GM19463 (cell line): ENCODE data around the gene MED1.
"Not testable (repeated sequence)": the region's sequence is repeated elsewhere in the genome, so short reads cannot be mapped to it uniquely, and the experiment has no call there.

ENCODE experiments used
- ATAC-seq: cut with Tn5 transposase; IDR thresholded peaks from one replicate; pipeline ENCODE4 v1.9.1; 2021; ENCODE audit warnings: mild to moderate bottlenecking, moderate library complexity; ENCODE audit not compliant: unreplicated experiment

The MED1 gene

DNA sequence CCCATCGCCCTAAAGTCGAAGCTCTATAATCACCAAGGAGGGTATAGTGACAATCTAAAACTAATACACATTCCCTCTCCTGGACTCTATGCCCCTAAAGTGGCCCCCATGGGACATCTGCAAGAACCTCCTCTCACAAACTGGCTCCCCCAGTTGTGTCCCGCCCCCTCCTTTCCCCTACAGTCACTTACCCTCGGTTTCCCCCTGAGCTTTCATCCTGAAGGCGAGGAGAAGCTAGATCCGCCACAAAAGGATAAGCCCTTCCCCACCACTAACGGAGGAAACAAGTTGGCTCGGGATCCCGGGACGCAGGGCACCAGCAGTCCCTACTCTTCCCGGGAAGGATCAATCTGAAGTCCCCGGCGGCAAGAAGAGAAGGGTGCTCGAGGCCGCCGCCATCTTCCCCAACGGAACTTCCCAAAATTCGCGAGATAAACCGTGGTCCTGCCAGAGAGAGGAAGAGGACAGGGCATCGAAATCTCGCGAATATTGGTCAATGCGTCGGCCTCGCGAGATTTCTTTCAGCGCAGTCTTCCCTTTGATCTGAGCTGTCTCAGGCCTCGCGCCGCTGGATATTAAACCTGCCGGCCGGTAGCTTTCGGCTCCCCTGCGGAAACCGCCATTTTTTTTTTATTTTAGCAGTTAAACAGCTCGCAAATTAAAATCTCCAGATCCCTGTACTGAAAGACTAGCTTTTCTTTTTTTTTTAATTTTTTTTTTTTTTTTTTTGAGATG is at the start of gene MED1:
MED1 (minus strand) TSS at position 417 of the 735 bp plus-strand sequence; CDS start at position 216, 201 bp downstream.
- ATAC-seq = peak; percentile 94

- ATAC-seq = not testable (repeated sequence)
These were observed 45.9 kb upstream of the MED1 start for GRCh38 chr17:39496921-39497320.

GRCh38 chr17:39487946-39488345 is 36.9 kb upstream of the MED1 start:
- no peak for ATAC-seq

DNA sequence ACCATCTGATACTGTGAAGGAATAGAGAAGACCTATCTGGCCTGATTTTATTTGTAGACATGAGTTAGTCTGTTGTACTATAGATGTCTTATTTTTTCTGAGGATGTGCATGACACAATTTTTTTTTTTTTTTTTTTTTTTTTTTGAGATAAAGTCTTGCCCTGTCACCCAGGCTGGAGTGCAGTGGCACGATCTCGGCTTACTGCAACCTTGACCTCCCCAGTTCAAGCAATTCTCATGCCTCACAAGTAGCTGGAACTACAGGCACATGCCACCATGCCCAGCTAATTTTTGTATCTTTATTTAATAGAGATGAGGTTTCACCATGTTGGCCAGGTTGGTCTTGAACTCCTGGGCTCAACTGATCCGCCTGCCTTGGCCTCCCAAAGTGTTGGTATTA is 36.4 kb upstream of the MED1 start:
- ATAC-seq = not testable (repeated sequence)

DNA sequence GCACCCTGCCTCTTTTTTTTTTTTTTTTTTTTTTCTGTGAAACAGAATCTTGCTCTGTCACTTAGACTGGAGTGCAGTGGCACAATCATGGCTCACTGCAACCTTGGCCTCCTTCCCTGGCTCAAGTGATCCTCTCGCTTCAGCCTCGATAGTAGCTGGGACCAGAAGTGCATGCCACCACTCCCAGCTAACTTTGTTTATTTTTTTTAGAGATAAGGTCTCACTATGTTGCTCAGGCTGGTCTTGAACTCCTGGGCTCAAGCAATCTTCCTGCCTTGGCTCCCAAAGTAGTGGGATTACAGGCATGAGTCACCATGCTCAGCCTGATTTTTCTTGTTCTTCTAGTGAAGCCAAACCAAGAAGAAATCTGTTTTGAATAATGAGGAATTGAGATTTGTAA is 35.2 kb upstream of the MED1 start:
- ATAC-seq = no peak

GRCh38 chr17:39485555-39485954 is 34.5 kb upstream of the MED1 start:
- ATAC-seq = no peak

- ATAC-seq = no peak
These were observed 33.1 kb upstream of the MED1 start for GRCh38 chr17:39484178-39484577.

DNA sequence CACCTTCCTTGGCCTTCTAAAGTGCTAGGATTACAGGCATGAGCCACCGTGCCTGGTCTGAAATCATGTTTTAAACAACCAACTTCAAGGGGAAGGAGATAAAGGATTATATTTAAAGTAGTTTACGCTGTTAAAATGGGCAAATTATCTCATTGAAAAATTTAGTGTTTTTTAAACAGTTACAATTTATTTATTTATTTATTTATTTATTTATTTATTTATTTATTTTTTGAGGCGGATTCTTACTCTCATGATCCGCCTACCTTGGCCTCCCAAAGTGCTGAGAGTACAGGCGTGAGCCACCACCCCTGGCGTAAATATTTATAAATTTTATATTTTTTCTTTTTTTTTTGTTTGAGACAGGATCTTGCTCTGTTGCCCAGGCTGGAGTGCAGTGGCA is 32.4 kb upstream of the MED1 start:
- no peak for ATAC-seq

DNA sequence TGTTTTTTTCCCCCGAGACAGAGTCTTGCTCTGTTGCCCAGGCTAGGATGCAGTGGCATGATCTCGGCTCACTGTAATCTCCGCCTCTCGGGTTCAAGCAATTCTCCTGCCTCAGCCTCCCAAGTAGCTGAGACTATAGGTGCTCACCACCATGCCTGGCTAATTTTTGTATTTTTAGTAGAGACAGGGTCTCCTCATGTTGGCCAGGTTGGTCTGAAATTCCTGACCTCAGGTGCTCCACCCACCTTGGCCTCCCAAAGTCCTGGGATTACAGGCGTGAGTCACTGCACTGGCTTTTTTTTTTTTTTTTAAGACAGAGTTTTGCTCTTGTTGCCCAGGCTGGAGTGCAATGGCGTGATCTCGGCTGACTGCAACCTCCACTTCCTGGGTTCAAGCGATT is 28.6 kb upstream of the MED1 start:
- ATAC-seq = not testable (repeated sequence)

GRCh38 chr17:39473310-39473709 is 22.2 kb upstream of the MED1 start:
- no peak for ATAC-seq

DNA sequence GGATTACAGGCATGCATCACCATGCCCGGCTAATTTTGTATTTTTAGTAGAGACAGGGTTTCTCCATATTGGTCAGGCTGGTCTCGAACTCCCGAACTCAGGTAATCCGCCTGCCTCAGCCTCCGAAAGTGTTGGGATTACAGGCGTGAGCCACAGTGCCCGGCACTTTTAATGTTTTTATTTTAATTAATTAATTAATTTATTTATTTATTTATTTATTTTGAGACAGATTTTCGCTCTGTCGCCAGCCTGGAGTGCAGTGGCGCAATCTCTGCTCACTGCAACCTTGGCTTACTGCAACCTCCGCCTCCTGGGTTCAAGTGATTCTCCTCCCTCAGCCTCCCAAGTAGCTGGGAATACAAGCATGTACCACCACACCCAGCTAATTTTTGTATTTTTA is 17.5 kb upstream of the MED1 start:
- ATAC-seq = not testable (repeated sequence)

DNA sequence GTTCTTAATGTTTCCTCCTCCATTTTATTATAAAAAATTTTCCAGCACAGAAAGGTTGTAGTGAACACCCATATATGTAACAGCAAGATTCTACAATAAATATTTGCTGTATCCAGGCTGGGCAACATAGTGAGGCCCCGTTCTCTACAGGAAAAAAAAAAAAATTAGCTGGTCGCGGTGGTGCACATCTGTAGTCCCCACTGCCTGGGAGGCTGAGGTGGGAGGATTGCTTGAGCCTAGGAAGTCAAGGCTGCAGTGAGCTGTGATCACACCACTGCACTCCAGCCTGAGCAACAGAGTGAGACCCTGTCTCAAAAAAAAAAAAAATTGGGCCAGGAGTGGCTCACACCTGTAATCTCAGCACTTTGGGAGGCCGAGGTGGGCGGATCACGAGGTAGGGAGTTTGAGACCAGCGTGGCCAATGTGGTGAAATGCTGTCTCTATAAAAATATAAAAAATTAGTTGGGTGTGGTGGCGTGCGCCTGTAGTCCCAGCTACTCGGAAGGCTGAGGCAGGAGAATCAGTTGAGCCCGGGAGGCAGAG is 13.6 kb upstream of the MED1 start:
- not testable (repeated sequence) for ATAC-seq

DNA sequence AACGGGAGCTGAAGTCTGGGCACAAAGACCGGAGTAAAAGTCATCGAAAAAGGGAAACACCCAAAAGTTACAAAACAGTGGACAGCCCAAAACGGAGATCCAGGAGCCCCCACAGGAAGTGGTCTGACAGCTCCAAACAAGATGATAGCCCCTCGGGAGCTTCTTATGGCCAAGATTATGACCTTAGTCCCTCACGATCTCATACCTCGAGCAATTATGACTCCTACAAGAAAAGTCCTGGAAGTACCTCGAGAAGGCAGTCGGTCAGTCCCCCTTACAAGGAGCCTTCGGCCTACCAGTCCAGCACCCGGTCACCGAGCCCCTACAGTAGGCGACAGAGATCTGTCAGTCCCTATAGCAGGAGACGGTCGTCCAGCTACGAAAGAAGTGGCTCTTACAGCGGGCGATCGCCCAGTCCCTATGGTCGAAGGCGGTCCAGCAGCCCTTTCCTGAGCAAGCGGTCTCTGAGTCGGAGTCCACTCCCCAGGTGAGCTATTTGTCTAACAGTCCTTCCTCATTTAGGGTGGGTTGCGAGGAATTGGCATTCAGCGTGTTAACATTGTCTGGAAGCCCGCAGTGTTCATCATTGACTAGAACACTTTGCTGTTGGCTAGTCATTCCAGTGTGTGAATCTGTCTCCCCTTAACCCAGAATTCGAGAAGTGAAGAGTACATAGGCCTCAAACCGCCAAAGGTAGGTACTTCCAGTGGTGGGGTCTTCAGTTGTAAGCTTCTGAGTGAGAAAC is 11.7 kb upstream of the MED1 start:
- no peak for ATAC-seq

DNA sequence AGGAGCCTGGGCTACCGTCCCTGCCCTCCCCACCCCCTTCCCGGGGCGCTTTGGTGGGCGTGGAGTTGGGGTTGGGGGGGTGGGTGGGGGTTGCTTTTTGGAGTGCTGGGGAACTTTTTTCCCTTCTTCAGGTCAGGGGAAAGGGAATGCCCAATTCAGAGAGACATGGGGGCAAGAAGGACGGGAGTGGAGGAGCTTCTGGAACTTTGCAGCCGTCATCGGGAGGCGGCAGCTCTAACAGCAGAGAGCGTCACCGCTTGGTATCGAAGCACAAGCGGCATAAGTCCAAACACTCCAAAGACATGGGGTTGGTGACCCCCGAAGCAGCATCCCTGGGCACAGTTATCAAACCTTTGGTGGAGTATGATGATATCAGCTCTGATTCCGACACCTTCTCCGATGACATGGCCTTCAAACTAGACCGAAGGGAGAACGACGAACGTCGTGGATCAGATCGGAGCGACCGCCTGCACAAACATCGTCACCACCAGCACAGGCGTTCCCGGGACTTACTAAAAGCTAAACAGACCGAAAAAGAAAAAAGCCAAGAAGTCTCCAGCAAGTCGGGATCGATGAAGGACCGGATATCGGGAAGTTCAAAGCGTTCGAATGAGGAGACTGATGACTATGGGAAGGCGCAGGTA is 11.0 kb upstream of the MED1 start:
- no peak for ATAC-seq

DNA sequence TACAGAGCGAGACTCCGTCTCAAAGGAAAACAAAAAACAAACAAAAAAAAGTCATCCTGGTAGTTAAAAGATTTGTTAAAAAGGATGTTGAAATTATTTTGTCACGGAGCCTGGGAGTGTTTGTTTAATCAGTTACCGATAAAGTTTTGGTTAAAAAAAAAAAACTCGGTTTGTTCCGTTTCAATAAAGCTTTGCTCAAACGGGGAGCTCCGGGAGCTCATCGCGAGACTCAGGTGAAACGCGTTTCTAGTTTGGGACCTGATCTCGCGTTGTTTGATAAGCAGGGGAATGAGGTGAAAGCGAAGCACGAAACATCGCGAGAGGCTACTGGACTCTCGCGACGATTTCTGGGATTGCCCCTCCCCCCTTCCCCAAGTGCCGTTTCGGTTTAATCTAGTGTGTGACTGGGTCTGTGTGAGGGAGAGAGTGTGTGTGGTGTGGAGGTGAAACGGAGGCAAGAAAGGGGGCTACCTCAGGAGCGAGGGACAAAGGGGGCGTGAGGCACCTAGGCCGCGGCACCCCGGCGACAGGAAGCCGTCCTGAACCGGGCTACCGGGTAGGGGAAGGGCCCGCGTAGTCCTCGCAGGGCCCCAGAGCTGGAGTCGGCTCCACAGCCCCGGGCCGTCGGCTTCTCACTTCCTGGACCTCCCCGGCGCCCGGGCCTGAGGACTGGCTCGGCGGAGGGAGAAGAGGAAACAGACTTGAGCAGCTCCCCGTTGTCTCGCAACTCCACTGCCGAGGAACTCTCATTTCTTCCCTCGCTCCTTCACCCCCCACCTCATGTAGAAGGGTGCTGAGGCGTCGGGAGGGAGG is 10.3 kb upstream of the MED1 start, which contains the start of gene CDK12:
CDK12 (plus strand) TSS at position 374 of the 813 bp plus-strand sequence. CDS start 586 bp downstream, outside the sequence.
- peak; percentile 77 for ATAC-seq

DNA sequence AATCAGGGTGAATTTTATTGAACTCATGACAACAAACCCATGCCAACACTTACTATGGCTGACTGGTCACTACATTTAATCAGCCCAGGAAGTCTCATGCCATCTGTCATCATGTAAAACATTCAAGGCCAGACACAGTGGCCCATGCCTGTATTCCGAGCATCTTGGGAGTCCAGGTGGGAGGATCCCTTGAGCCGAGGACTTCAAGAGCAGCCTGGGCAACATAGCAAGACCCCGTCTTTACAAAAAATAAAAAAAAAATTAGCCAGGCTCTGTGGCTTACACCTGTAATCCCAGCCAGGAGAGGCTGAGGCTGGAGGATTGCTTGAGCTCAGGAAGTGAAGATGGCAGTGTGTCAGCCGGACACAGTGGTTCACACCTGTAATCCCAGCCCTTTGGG is 4.9 kb upstream of the MED1 start:
- no peak for ATAC-seq

DNA sequence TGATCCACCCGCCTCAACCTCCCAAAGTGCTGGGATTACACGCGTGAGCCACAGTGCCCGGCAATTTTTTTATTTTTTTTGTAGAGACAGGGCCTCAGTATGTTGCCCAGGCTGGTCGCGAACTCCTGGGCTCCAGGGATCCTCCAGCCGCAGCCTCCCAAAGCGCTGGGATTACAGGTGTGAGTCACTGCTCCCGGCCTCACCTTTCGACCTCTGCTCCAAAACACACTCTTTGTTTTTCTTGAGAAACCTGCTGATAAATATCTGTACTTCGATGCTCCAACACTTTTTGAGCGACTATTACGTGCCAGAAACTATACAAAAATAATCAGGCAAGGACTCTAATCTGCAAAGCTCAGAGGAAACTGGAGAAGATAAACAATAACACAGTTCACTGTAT is 1.0 kb downstream of the MED1 start:
- no peak for ATAC-seq

DNA sequence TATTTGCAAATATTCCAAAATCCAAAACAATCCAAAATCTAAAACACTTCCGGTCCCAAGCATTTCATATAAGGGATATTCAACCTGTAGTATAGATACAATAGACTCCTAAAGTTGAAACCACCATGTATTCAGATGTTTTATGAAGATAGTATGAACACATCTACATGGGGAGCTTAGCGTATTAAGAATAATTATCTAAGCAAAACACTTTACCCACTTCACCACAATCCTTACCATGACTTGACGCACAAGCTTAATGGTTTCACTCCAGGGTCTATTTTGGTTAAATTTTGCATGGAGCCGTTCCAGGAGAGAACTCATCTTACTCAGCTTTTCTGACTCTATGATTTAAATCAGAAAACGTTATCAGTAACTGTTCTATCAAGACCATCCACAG is 3.5 kb downstream of the MED1 start:
- ATAC-seq = no peak

DNA sequence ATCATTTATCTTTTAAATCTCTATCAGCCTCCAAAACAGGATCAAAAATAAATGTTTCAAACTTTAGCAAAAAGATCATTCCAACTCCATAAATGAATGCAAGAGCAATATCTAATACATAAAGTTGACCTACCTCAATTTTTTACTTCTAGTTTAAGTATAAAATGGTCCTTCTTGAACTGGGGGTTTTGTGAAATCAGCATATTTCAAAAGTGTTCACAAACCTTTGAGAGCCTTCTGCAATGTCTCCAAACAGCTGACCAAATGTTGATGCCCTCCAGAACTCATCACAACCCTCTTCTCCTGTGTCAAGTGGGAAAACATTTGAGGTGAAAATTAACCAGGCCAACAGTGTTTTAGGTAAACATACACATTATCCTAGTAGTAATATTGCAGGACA is 7.7 kb downstream of the MED1 start:
- ATAC-seq = no peak

DNA sequence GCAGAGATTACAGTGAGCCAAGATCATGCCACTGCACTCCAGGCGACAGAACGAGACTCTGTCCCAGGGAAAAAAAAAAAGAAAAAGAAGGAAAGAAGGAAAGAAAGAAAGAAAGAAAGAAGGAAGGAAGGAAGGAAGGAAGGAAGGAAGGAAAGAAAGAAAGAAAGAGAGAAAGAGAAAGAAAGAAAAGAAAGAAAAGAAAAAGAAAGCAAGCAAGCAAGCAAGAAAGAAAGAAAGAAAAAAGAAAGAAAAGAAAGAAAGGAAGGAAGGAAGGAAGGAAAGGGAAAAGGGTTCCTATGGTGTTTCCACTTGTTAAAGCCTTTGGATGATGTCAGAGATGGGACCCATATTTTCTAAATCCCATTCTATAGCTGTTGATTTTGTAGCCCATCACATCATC is 11.2 kb downstream of the MED1 start:
- not testable (repeated sequence) for ATAC-seq

DNA sequence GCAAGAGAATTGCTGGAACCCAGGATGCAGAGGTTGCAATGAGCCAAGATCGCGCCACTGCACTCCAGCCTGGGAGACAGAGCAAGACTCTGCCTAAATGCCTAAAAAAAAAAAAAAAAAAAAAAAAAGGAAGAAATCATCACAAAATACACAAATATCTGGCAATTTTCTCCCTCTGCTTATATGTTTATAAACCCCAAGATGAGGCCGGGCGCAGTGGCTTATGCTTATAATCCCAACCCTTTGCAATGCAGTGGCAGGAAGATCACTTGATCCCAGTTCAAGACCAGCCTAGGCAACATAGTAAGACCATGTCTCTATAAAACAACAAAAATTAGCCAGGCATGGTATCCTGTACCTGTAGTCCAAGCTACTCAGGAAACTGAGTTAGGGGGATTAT is 21.5 kb downstream of the MED1 start:
- no peak for ATAC-seq
